ENCODE measurements around the gene RCBTB1. TPM values are rescaled to one million over a fixed set of nuclear protein-coding genes. Genes with fewer than 3 reads are reported as not detected.

RCBTB1 gene
- polyA plus RNA-seq, 1 donor, result 21.2 TPM

DNA sequence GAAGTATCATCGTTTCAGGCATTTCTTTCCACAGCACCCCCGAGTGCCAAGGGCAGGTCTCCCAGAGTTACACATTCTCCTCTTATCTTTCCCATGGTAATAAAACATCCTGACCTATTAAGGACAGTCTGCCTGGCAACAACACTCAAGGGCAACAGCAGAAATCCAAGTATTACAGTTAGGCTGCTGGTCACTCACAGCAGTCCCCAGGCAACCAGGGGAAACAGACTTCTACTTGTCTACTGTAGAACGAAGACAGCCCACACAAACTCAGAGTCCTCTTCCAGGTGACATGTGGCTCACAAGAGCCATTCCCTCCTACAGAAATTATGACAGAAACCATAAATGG, 24.3 kb downstream of the RCBTB1 start:
- peak; percentile 75 to 81 for DNase-seq
- Histone ChIP-seq H3K36me3 (ENCODE audit: control insufficient read depth, insufficient read depth, low read length) (peaks cover 23% of the 10 kb centered on the region), H3K4me1 (ENCODE audit: control insufficient read depth, insufficient read depth, low read length) (peaks cover 4% of the 10 kb centered on the region), H3K27ac (ENCODE audit: low read length) (peak overlapping the region; percentile 66), H3K9me3 (ENCODE audit: control insufficient read depth, low read depth, low read length) (no peaks in the 10 kb centered on the region), H3K4me3 (ENCODE audit: low read length) (no peak overlapping the region), H3K27me3 (ENCODE audit: control insufficient read depth, insufficient read depth, low read length) (no peaks in the 10 kb centered on the region)
- 80% methylated on average over 1 of the region's 3 CpGs for WGBS (ENCODE audit: insufficient coverage, low lambda C conversion rate)

DNA sequence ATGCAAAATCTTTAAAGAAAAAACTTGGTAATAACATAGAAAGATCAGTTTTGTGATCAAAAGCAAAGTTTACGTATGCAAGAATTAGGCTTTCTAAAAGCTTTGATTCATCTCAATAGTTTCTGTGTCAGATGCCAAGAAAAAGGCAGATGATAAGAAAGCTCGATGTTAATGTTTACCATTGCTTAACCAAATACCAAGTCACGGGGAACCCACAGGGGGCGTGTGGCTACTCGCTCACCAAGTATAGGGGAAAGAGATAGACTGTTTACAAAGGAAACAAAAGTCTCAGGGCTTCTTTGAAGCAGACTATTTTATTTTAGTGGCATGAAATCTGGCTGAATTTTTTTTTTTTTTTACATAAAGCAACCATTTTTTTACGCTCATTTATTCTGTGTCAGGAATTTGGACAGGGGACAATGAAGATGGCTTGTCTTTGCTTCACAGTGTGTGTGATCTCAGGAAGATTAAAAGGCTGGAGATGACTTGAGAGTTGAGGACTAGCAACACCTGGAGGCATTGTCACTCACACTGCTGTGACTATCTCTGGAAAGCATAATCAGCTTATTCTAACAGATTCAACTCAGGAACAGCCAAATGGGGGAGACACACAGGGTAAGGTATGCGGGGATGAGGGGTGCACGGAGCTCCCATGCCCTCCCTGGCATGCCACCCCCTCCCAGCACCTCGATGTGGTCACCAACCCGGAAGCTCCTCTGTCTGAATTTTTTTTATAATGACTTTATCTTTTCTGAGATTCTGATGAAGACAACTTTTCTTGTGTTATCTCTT, 24.9 kb downstream of the RCBTB1 start:
- peaks cover 23% of the 10 kb centered on the region for H3K36me3 ChIP-seq (ENCODE audit: control insufficient read depth, insufficient read depth, low read length)
- H3K27ac ChIP-seq (ENCODE audit: low read length), result peak overlapping the region; percentile 66
- 13% methylated on average over 1 of the region's 10 CpGs for WGBS (ENCODE audit: insufficient coverage, low lambda C conversion rate)
- DNase-seq, result peak; percentile 62 to 76
- H3K4me1 ChIP-seq (ENCODE audit: control insufficient read depth, insufficient read depth, low read length), result peaks cover 4% of the 10 kb centered on the region
- H3K9me3 ChIP-seq (ENCODE audit: control insufficient read depth, low read depth, low read length), result no peaks in the 10 kb centered on the region
- H3K27me3 ChIP-seq (ENCODE audit: control insufficient read depth, insufficient read depth, low read length), result no peaks in the 10 kb centered on the region
- H3K4me3 ChIP-seq (ENCODE audit: low read length), result peak overlapping the region; percentile 3

DNA sequence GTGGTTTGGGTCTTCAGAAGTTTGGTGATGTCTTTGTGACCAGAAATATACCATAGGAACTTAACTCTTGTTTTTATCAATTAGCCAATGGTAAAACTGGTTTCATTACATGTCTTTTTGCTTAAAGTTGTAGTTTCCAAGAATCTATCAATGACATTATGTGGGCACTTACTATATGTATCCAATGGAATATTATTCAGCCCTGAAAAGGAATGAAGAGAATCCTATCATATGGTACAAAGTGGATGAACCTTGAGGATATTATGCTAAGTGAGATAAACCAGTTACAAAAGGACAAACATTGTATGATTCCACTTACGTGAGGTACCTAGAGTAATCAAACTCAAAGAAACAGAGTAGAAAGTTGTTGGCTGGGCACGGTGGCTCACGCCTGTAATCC, 26.4 kb downstream of the RCBTB1 start:
- H3K27ac ChIP-seq (ENCODE audit: low read length), result no peak overlapping the region
- no peak overlapping the region for H3K4me3 ChIP-seq (ENCODE audit: low read length)
- DNase-seq, result no peak
- WGBS (ENCODE audit: insufficient coverage, low lambda C conversion rate), result 100% methylated on average over 2 of the region's 3 CpGs
- peaks cover 4% of the 10 kb centered on the region for H3K4me1 ChIP-seq (ENCODE audit: control insufficient read depth, insufficient read depth, low read length)
- no peaks in the 10 kb centered on the region for H3K9me3 ChIP-seq (ENCODE audit: control insufficient read depth, low read depth, low read length)
- peaks cover 31% of the 10 kb centered on the region for H3K36me3 ChIP-seq (ENCODE audit: control insufficient read depth, insufficient read depth, low read length)
- H3K27me3 ChIP-seq (ENCODE audit: control insufficient read depth, insufficient read depth, low read length), result no peaks in the 10 kb centered on the region

DNA sequence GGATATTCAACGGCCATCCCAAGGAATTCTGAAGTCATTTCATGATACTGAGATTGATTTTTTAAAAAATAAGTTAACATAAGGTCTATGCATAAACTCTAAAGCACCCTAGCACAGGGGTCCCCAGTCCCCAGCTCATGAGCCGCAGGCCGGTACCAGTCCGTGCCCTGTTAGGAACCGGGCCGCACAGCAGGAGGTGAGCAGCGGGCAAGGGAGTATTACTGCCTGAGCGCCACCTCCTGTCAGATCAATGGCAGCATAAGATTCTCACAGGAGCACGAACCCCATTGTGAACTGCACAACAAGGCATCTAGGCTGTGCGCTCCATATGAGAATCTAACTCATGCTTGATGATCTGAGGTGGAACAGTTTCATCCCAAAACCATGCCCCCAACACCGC, 31.0 kb downstream of the RCBTB1 start:
- Histone ChIP-seq H3K4me3 (ENCODE audit: low read length) (no peak overlapping the region), H3K4me1 (ENCODE audit: control insufficient read depth, insufficient read depth, low read length) (no peaks in the 10 kb centered on the region), H3K27me3 (ENCODE audit: control insufficient read depth, insufficient read depth, low read length) (no peaks in the 10 kb centered on the region), H3K9me3 (ENCODE audit: control insufficient read depth, low read depth, low read length) (no peaks in the 10 kb centered on the region), H3K27ac (ENCODE audit: low read length) (no peak overlapping the region), H3K36me3 (ENCODE audit: control insufficient read depth, insufficient read depth, low read length) (peaks cover 49% of the 10 kb centered on the region)
- WGBS (ENCODE audit: insufficient coverage, low lambda C conversion rate), result 100% methylated on average over 1 of the region's 11 CpGs
- no peak for DNase-seq

DNA sequence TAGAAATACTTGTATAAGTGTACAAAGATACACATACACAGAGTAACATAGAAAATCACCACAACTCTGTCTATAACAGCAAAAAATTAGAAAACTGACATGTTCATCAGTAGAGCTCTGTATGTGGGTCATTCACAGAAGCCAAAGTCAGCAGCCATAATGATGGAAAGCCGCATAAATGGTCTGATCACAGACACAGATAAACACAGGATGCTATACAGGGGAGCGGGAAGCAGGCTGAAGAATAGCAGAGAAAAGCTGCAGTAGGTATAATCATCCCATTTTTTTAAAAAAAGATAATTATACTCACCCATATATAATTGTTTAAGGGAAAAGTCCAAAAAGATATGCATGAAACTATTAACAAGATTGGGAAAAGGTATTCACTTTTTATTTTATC, 31.5 kb downstream of the RCBTB1 start:
- Histone ChIP-seq H3K27me3 (ENCODE audit: control insufficient read depth, insufficient read depth, low read length) (no peaks in the 10 kb centered on the region), H3K9me3 (ENCODE audit: control insufficient read depth, low read depth, low read length) (no peaks in the 10 kb centered on the region), H3K4me1 (ENCODE audit: control insufficient read depth, insufficient read depth, low read length) (no peaks in the 10 kb centered on the region), H3K27ac (ENCODE audit: low read length) (no peak overlapping the region), H3K36me3 (ENCODE audit: control insufficient read depth, insufficient read depth, low read length) (peaks cover 48% of the 10 kb centered on the region), H3K4me3 (ENCODE audit: low read length) (no peak overlapping the region)
- 100% methylated on average over 1 of the region's 2 CpGs for WGBS (ENCODE audit: insufficient coverage, low lambda C conversion rate)
- no peak for DNase-seq

DNA sequence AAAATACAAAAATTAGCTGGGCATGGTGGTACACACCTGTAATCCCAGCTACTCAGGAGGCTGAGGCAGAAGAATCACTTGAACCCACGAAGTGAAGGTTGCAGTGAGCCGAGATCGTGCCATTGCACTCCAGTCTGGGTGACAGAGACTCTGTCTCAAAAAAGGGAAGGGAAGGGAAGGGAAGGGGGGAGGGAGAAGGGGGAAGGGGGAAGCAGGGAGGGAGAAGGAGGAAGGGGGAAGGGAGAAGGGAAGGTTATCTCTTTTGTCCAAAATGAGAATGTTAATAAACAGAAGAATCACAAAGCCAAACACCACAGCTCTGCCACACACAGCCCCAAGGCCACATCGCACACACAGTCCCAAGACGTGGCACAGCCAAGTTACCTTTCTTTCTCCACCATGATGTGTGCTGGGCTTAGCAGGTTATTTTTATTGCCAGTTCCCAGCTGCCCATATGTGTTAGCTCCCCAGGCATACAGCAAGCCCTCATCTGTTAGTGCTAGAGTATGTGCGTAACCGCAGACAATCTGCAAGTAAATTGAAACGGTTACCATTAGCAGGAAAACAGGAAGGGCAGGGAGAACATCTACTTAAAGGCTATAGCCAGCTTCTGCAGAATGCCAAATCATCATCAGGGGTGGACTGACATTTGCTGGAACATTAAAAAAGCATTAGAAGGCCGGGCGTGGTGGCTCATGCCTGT, 34.3 kb downstream of the RCBTB1 start:
- Histone ChIP-seq H3K4me1 (ENCODE audit: control insufficient read depth, insufficient read depth, low read length) (no peaks in the 10 kb centered on the region), H3K36me3 (ENCODE audit: control insufficient read depth, insufficient read depth, low read length) (peaks cover 46% of the 10 kb centered on the region), H3K27me3 (ENCODE audit: control insufficient read depth, insufficient read depth, low read length) (no peaks in the 10 kb centered on the region), H3K9me3 (ENCODE audit: control insufficient read depth, low read depth, low read length) (no peaks in the 10 kb centered on the region), H3K27ac (ENCODE audit: low read length) (no peak overlapping the region), H3K4me3 (ENCODE audit: low read length) (no peak overlapping the region)
- DNase-seq, result no peak
- WGBS (ENCODE audit: insufficient coverage, low lambda C conversion rate), result 100% methylated on average over 3 of the region's 10 CpGs

DNA sequence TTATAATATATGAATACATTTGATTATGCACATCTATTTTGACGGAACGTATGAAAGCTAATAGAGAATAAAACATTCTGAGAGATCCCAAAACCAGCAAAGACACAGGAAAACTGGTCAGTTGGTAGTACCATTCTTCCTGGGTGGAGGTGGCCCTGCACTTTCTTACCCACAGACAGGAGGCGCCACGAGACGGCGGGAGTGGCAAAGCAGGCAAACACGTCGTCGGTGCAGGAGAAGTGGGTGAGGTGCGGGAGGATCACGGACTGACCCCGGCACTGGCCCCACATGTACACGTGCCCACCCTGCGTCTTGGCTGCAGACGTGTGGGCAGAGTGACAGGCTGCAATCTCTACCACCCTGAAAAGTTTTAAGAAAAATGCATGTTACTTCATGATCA, 36.1 kb downstream of the RCBTB1 start:
- Histone ChIP-seq H3K36me3 (ENCODE audit: control insufficient read depth, insufficient read depth, low read length) (peaks cover 44% of the 10 kb centered on the region), H3K27ac (ENCODE audit: low read length) (no peak overlapping the region), H3K9me3 (ENCODE audit: control insufficient read depth, low read depth, low read length) (no peaks in the 10 kb centered on the region), H3K4me1 (ENCODE audit: control insufficient read depth, insufficient read depth, low read length) (no peaks in the 10 kb centered on the region), H3K27me3 (ENCODE audit: control insufficient read depth, insufficient read depth, low read length) (no peaks in the 10 kb centered on the region), H3K4me3 (ENCODE audit: low read length) (no peak overlapping the region)
- DNase-seq, result no peak
- 92% methylated on average over 2 of the region's 15 CpGs for WGBS (ENCODE audit: insufficient coverage, low lambda C conversion rate)

DNA sequence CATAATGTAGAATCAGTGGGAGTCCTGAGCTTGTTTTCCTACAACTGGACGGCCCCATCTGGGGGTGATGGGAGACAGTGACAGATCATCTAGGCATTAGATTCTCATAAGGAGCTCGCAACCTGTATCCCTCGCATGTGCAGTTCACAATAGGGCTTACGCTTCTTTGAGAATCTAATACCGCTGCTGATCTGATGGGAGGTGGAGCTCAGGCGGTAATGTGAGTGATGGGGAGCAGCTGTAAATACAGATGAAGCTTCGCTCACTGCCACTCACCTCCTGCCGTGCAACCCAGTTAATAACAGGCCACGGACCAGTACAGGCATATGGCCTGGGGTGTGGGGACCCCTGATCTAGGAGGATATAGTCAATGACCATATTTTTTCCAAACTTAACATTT, 38.8 kb downstream of the RCBTB1 start:
- DNase-seq, result no peak
- Histone ChIP-seq H3K27me3 (ENCODE audit: control insufficient read depth, insufficient read depth, low read length) (no peaks in the 10 kb centered on the region), H3K9me3 (ENCODE audit: control insufficient read depth, low read depth, low read length) (no peaks in the 10 kb centered on the region), H3K4me1 (ENCODE audit: control insufficient read depth, insufficient read depth, low read length) (no peaks in the 10 kb centered on the region), H3K36me3 (ENCODE audit: control insufficient read depth, insufficient read depth, low read length) (peaks cover 48% of the 10 kb centered on the region), H3K4me3 (ENCODE audit: low read length) (no peak overlapping the region), H3K27ac (ENCODE audit: low read length) (no peak overlapping the region)
- WGBS (ENCODE audit: insufficient coverage, low lambda C conversion rate), result 100% methylated on average over 2 of the region's 9 CpGs

DNA sequence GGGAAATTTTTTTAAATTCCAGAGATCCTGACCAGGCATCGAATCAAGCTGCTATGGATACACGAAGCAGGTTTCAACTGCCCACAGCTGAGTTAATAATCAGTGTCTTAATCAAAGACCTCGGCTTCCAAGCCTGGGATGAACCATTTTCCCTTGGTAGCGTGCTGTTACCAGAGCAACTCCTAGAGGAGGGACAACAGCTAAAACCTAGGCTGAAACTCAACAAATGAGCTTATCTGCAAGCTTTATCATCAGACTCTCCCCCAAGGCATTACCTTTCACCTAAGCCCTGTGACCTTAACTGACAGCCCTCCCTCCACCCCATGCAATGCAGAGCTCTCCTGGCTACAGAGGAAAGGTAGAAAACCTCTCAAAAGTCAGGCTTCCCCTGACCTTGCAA, 39.7 kb downstream of the RCBTB1 start:
- Histone ChIP-seq H3K27me3 (ENCODE audit: control insufficient read depth, insufficient read depth, low read length) (no peaks in the 10 kb centered on the region), H3K36me3 (ENCODE audit: control insufficient read depth, insufficient read depth, low read length) (peaks cover 48% of the 10 kb centered on the region), H3K4me1 (ENCODE audit: control insufficient read depth, insufficient read depth, low read length) (no peaks in the 10 kb centered on the region), H3K4me3 (ENCODE audit: low read length) (no peak overlapping the region), H3K9me3 (ENCODE audit: control insufficient read depth, low read depth, low read length) (no peaks in the 10 kb centered on the region), H3K27ac (ENCODE audit: low read length) (no peak overlapping the region)
- no CpG with 5 or more reads among the region's 4 CpGs for WGBS (ENCODE audit: insufficient coverage, low lambda C conversion rate)
- no peak for DNase-seq

DNA sequence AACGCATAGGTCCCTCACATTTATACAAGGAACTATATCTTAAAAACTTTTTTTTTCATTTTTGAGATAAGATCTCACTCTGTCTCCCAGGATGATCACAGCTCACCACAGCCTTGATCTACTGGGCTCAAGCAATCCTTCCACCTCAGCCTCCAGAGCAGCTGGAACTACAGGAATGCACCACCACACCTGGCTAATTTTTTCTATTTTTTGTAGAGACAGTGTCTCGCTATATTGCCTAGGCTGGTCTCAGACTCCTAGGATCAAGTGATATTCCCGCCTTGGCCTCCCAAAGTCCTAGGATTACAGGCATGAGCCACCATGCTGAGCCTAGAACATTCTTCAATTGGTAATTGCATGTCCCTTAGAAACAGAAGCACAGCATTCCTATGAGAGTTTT, 41.7 kb downstream of the RCBTB1 start:
- DNase-seq, result no peak
- no peaks in the 10 kb centered on the region for H3K9me3 ChIP-seq (ENCODE audit: control insufficient read depth, low read depth, low read length)
- no peaks in the 10 kb centered on the region for H3K27me3 ChIP-seq (ENCODE audit: control insufficient read depth, insufficient read depth, low read length)
- WGBS (ENCODE audit: insufficient coverage, low lambda C conversion rate), result 100% methylated on average over 2 of the region's 3 CpGs
- H3K27ac ChIP-seq (ENCODE audit: low read length), result no peak overlapping the region
- H3K4me3 ChIP-seq (ENCODE audit: low read length), result no peak overlapping the region
- H3K4me1 ChIP-seq (ENCODE audit: control insufficient read depth, insufficient read depth, low read length), result no peaks in the 10 kb centered on the region
- H3K36me3 ChIP-seq (ENCODE audit: control insufficient read depth, insufficient read depth, low read length), result peaks cover 44% of the 10 kb centered on the region

DNA sequence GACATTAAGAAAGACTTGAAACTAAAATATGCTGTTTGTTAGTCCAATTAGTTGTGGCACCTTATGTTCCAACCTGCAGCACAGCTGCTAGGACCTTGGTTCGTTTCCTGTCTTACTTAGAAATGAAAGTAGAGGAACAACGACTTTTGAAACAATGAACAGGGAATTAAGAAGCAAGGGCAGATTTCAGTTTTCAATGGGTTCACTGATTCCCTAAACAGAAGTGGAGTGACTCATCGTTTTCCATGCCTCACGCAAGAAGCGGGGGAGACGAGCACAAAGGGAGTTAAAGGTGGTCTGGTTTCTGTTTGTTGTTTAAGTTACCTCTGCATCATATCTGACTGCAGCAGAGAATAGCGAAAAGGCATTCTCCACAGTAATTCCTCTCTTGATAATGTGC, 44.8 kb downstream of the RCBTB1 start:
- H3K27me3 ChIP-seq (ENCODE audit: control insufficient read depth, insufficient read depth, low read length), result no peaks in the 10 kb centered on the region
- peaks cover 33% of the 10 kb centered on the region for H3K36me3 ChIP-seq (ENCODE audit: control insufficient read depth, insufficient read depth, low read length)
- H3K9me3 ChIP-seq (ENCODE audit: control insufficient read depth, low read depth, low read length), result no peaks in the 10 kb centered on the region
- no peak overlapping the region for H3K27ac ChIP-seq (ENCODE audit: low read length)
- DNase-seq, result no peak
- no peaks in the 10 kb centered on the region for H3K4me1 ChIP-seq (ENCODE audit: control insufficient read depth, insufficient read depth, low read length)
- H3K4me3 ChIP-seq (ENCODE audit: low read length), result no peak overlapping the region
- no CpG with 5 or more reads among the region's 7 CpGs for WGBS (ENCODE audit: insufficient coverage, low lambda C conversion rate)
